ENCODE data around the gene MAGI2. TPM values are rescaled to one million over a fixed set of nuclear protein-coding genes. Genes with fewer than 3 reads are reported as not detected.

Gene MAGI2
- total and polyA plus RNA-seq, 4 donors, result 0.37 to 4.1 (median 1.4) TPM

DNA sequence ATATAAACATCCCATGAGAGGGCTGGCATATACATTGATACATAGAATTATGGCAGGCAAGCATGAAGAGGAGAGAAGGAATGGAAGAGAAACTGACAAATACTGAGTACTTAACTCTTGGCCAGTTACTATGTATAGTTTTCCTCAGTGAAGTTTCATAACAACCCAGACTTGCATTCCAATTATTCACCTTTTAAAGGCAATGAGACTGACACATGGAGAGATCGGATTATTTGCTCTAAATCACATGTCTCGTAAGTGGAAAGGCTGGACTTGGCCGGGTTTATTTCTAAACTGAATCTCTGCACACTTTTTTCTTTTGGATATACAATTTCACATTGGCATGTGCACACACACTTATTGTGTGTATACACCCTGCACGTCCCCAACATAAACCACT, 1106.6 kb downstream of the MAGI2 start:
- Histone ChIP-seq H3K4me3 (ENCODE audit: low read depth in 1 of 3, low read length in 3 of 3) (no peak overlapping the region), H3K27ac (ENCODE audit: low read depth in 1 of 2, low read length in 2 of 2) (no peak overlapping the region), H3K27me3 (ENCODE audit: control insufficient read depth in 4 of 4, insufficient read depth in 4 of 4, low read length in 3 of 4) (no peaks in the 10 kb centered on the region), H3K36me3 (ENCODE audit: control insufficient read depth in 4 of 4, insufficient read depth in 3 of 4, low read depth in 1 of 4, low read length in 3 of 4) (no peaks in the 10 kb centered on the region), H3K9me3 (ENCODE audit: control insufficient read depth in 4 of 4, low read length in 3 of 4) (no peaks in the 10 kb centered on the region), H3K9ac (ENCODE audit: low read depth in 1 of 2, low read length in 2 of 2) (no peak overlapping the region), H3K4me1 (ENCODE audit: control insufficient read depth in 4 of 4, insufficient read depth in 4 of 4, low read length in 3 of 4) (no peaks in the 10 kb centered on the region)
- no peak for DNase-seq (ENCODE audit: low spot score)
- 94% methylated on average over 4 of the region's 4 CpGs for WGBS
- TF ChIP-seq EGR1 (IDR thresholded peaks at IDR 0.05; ENCODE audit: low read depth in 2 of 2), result no peak
- no peak for TF ChIP-seq FOXA1 (IDR thresholded peaks at IDR 0.05)
- TF ChIP-seq JUND (IDR thresholded peaks at IDR 0.05), result no peak
- no peak for TF ChIP-seq NR2F2 (IDR thresholded peaks at IDR 0.05)
- no peak for TF ChIP-seq TAF1 (conservative IDR thresholded peaks at IDR 0.05)
- TF ChIP-seq YY1 (IDR thresholded peaks at IDR 0.05), result no peak
- TF ChIP-seq, protein P1, sequence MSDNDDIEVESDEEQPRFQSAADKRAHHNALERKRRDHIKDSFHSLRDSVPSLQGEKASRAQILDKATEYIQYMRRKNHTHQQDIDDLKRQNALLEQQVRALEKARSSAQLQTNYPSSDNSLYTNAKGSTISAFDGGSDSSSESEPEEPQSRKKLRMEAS (IDR thresholded peaks at IDR 0.05), result no peak
- no peak for TF ChIP-seq GABPA (IDR thresholded peaks at IDR 0.05 in 1 of 2, conservative IDR thresholded peaks at IDR 0.05 in 1 of 2)
- TF ChIP-seq, protein P2, sequence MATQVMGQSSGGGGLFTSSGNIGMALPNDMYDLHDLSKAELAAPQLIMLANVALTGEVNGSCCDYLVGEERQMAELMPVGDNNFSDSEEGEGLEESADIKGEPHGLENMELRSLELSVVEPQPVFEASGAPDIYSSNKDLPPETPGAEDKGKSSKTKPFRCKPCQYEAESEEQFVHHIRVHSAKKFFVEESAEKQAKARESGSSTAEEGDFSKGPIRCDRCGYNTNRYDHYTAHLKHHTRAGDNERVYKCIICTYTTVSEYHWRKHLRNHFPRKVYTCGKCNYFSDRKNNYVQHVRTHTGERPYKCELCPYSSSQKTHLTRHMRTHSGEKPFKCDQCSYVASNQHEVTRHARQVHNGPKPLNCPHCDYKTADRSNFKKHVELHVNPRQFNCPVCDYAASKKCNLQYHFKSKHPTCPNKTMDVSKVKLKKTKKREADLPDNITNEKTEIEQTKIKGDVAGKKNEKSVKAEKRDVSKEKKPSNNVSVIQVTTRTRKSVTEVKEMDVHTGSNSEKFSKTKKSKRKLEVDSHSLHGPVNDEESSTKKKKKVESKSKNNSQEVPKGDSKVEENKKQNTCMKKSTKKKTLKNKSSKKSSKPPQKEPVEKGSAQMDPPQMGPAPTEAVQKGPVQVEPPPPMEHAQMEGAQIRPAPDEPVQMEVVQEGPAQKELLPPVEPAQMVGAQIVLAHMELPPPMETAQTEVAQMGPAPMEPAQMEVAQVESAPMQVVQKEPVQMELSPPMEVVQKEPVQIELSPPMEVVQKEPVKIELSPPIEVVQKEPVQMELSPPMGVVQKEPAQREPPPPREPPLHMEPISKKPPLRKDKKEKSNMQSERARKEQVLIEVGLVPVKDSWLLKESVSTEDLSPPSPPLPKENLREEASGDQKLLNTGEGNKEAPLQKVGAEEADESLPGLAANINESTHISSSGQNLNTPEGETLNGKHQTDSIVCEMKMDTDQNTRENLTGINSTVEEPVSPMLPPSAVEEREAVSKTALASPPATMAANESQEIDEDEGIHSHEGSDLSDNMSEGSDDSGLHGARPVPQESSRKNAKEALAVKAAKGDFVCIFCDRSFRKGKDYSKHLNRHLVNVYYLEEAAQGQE (IDR thresholded peaks at IDR 0.05), result no peak
- TF ChIP-seq, protein P3, sequence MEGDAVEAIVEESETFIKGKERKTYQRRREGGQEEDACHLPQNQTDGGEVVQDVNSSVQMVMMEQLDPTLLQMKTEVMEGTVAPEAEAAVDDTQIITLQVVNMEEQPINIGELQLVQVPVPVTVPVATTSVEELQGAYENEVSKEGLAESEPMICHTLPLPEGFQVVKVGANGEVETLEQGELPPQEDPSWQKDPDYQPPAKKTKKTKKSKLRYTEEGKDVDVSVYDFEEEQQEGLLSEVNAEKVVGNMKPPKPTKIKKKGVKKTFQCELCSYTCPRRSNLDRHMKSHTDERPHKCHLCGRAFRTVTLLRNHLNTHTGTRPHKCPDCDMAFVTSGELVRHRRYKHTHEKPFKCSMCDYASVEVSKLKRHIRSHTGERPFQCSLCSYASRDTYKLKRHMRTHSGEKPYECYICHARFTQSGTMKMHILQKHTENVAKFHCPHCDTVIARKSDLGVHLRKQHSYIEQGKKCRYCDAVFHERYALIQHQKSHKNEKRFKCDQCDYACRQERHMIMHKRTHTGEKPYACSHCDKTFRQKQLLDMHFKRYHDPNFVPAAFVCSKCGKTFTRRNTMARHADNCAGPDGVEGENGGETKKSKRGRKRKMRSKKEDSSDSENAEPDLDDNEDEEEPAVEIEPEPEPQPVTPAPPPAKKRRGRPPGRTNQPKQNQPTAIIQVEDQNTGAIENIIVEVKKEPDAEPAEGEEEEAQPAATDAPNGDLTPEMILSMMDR (IDR thresholded peaks at IDR 0.05; ENCODE audit: low read depth, low read length, missing input control), result no peak
- no peak for TF ChIP-seq HNF4A (conservative IDR thresholded peaks at IDR 0.05)

DNA sequence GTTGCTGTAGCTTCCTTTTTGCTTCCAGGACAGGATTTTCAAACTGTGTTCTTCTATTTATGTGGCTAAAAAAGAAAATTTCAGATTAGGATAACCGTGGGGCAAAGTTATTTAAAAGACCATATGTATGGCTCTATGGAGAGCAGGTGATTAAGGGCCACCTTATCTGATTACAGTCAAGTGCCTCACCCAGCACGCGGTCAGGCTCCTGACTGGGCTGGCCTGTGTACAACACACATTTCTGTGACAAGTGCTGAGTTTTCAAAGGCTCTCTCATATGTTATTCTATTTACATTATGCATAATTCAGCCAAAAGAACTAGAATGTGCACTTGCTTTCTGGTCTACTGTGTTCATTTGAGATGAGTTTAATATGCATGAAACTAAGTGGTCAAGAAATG, 1107.5 kb downstream of the MAGI2 start:
- no peak overlapping the region for H3K9ac ChIP-seq (ENCODE audit: low read depth in 1 of 2, low read length in 2 of 2)
- H3K9me3 ChIP-seq (ENCODE audit: control insufficient read depth in 4 of 4, low read length in 3 of 4), result no peaks in the 10 kb centered on the region
- H3K4me3 ChIP-seq (ENCODE audit: low read depth in 1 of 3, low read length in 3 of 3), result no peak overlapping the region
- H3K4me1 ChIP-seq (ENCODE audit: control insufficient read depth in 4 of 4, insufficient read depth in 4 of 4, low read length in 3 of 4), result no peaks in the 10 kb centered on the region
- no peaks in the 10 kb centered on the region for H3K27me3 ChIP-seq (ENCODE audit: control insufficient read depth in 4 of 4, insufficient read depth in 4 of 4, low read length in 3 of 4)
- no peak for DNase-seq (ENCODE audit: low spot score)
- no peak overlapping the region for H3K27ac ChIP-seq (ENCODE audit: low read depth in 1 of 2, low read length in 2 of 2)
- TF ChIP-seq HNF4G (IDR thresholded peaks at IDR 0.05) (no peak), EGR1 (IDR thresholded peaks at IDR 0.05; ENCODE audit: low read depth in 2 of 2) (no peak), RXRA (IDR thresholded peaks at IDR 0.05) (no peak), FOXA1 (IDR thresholded peaks at IDR 0.05) (no peak), TAF1 (conservative IDR thresholded peaks at IDR 0.05) (no peak), GABPA (IDR thresholded peaks at IDR 0.05 in 1 of 2, conservative IDR thresholded peaks at IDR 0.05 in 1 of 2) (no peak)
- TF ChIP-seq, protein P4, sequence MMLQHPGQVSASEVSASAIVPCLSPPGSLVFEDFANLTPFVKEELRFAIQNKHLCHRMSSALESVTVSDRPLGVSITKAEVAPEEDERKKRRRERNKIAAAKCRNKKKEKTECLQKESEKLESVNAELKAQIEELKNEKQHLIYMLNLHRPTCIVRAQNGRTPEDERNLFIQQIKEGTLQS (IDR thresholded peaks at IDR 0.05), result no peak
- TF ChIP-seq, protein P5, sequence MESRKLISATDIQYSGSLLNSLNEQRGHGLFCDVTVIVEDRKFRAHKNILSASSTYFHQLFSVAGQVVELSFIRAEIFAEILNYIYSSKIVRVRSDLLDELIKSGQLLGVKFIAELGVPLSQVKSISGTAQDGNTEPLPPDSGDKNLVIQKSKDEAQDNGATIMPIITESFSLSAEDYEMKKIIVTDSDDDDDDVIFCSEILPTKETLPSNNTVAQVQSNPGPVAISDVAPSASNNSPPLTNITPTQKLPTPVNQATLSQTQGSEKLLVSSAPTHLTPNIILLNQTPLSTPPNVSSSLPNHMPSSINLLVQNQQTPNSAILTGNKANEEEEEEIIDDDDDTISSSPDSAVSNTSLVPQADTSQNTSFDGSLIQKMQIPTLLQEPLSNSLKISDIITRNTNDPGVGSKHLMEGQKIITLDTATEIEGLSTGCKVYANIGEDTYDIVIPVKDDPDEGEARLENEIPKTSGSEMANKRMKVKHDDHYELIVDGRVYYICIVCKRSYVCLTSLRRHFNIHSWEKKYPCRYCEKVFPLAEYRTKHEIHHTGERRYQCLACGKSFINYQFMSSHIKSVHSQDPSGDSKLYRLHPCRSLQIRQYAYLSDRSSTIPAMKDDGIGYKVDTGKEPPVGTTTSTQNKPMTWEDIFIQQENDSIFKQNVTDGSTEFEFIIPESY (IDR thresholded peaks at IDR 0.05), result no peak
- TF ChIP-seq, protein P2 (IDR thresholded peaks at IDR 0.05), result no peak
- 79% methylated on average over 3 of the region's 3 CpGs for WGBS
- H3K36me3 ChIP-seq (ENCODE audit: control insufficient read depth in 4 of 4, insufficient read depth in 3 of 4, low read depth in 1 of 4, low read length in 3 of 4), result no peaks in the 10 kb centered on the region

Data from liver (tissue), 9 donors.